ENCODE results near the gene KIF26B.

The KIF26B gene

DNA sequence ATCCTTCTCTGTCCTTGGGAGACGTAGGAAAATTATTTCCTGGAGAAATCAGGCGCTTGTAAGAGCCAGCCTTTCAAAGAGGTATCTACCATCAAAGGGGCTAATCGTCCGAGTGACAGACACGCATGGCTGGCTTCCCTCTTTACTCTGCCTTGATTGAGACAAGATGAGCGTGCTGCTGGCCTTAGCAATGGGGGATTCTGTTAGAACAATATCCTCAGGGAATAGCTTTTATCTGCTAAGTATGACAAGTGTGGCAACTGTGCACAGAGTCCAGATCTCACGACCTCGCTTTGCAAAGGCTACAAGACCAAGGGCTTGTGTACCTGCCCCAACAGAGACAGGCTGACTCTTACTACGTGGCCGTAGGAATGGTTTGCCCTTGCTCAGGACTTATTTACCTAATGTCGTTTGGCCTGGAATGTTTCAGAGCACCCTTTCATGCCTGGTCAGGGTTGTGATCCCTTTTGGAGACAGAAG, 417.1 kb downstream of the KIF26B start:
- DNase-seq (ENCODE audit: low spot score) = no peak

- DNase-seq (ENCODE audit: low spot score) = no peak
Measured at GRCh38 chr1:245572709-245573108, 417.9 kb downstream of the KIF26B start.

DNA sequence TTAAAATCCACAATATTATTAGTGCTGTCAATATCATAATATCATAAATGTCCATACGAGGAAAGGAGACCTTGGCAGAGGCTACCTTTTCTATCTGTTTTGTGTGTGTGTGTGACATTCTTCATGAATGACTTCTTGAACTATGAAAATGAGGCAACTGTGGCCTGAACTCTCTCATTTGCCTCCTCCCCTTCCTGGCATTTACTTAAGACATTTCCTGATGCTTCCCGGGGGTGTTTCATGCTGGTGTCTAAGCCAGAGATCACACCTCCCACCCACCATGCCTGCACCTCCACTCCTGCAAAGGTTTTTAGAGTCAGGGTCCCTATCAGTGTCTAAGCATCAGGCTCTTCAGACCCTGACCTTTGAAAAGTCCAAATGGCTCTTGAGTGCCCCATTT, 420.9 kb downstream of the KIF26B start:
- no peak for DNase-seq (ENCODE audit: low spot score)

DNA sequence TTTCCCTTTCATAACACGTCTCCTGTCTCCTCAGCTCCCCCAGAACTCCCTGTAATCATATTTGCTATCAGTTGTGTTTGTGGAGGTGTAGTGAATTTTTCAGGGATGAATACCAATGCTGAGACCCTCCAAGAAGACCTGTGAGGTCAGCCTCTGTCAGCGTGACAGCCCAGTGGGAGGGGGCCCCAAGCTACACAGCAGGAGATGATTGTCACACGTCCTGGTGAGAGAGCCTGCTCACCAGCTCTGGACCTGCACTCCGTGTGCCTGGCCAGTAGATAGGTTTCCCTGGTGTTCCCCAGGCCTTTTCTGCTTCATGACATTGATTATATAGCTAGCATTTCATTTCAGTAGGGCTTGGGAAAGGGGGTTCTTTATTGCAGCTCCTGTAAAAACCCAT, 421.5 kb downstream of the KIF26B start:
- no peak for DNase-seq (ENCODE audit: low spot score)

GRCh38 chr1:245577191-245578157, 422.7 kb downstream of the KIF26B start:
- DNase-seq (ENCODE audit: low spot score) = no peak

GRCh38 chr1:245578308-245578707, 423.5 kb downstream of the KIF26B start:
- no peak for DNase-seq (ENCODE audit: low spot score)

GRCh38 chr1:245578771-245579170, 424.0 kb downstream of the KIF26B start:
- DNase-seq (ENCODE audit: low spot score) = no peak

GRCh38 chr1:245579881-245580280, 425.1 kb downstream of the KIF26B start:
- no peak for DNase-seq (ENCODE audit: low spot score)

- no peak for DNase-seq (ENCODE audit: low spot score)
Measured at GRCh38 chr1:245580651-245581050, 425.9 kb downstream of the KIF26B start.

DNA sequence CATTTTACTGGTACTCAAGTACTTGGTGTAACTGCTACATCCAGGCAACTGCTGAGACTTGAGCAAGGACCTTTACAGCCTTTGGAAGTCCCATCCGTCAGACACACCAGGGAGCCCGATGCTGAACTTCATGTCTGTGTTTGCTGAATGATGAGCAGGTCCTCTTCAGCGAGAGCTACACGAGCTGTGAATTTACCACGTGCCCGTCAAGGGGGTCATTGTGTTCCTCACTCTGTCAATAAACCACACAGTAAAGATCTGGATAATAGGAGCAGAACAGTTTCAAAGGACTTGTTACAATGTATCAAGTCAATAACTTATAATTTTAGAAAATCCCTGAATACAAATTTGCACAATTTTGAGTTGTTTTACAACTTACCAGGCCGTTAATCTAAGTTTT, 427.2 kb downstream of the KIF26B start:
- DNase-seq (ENCODE audit: low spot score) = no peak

DNA sequence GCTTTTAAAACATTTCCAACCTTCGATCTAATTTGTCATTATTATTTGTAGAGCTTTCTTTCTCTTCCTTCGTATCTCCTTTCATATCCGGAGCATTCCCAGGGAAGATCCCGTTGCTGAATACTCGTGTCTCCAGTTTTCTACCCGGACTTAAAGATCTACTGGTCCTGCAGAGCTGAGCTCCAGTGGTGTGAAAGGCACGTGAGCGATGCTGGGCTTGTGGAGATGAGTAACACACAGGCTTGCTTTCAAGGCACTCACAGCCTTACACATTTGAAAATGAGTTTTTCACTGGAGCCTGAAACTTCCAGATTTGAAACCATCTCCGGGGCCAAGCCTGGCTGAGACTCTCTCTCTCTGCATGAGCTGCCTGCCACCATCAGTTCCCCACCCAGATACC, 428.3 kb downstream of the KIF26B start:
- DNase-seq (ENCODE audit: low spot score) = no peak

- DNase-seq (ENCODE audit: low spot score) = no peak
Measured at GRCh38 chr1:245583575-245584330, 429.0 kb downstream of the KIF26B start.

- no peak for DNase-seq (ENCODE audit: low spot score)
Measured at GRCh38 chr1:245585252-245585959, 430.6 kb downstream of the KIF26B start.

DNA sequence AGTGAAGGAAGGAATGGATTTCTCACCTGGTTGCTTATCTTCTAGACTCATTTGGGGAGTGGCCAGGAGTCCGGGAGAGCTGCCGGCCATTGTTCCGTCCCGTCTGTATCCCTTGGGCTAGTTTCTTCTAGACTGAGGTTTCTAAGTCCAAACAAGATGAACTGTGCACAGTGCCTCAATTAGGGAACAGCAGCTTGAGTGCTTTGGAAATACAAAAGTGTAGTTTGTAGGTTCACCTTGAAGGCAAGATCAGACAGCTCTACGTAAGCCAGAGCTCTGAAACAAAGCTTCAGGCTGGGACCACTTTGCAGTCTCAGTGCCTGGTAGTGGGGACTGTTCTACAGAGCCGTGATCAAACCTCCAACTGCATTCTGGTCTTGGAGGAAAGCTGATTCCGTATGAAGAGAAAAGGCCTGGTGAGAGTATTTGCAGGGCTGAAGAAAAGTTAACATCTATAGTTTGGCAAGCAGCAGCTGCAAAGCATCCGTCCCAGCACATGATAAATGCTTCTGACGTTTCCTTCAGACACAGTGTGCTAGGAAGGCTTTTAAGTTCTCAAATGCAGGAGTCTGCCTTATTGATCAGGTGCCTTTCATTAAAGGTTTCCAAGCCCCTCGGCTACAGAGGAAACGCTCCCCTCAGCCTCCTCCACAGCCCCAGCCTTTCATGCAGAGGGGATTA, 432.8 kb downstream of the KIF26B start:
- no peak for DNase-seq (ENCODE audit: low spot score)

DNA sequence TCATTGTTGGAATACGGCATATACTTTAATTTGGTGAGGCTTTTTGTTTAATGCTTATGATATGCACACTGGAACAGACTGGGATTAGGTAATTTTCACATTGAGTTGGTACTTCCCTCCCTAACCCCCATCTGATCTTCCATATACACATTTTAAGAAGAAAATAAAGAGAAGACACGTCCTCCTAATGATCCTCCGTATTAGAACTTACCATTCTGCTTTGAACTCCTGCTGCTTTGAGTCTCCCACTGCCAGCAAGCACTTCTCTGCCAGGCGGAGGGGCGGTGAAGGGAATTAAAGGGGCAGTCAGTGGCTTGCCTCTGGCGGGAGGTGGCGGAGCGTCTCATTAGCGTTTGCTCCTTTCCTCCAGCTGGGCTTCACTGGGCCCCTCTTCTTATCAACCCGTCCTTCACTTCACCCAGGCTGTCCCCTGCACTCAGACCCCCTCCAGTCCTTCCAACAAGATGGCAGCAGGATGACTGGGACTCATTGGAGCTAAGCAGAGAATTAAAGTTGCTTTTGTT, 433.4 kb downstream of the KIF26B start:
- no peak for DNase-seq (ENCODE audit: low spot score)

DNA sequence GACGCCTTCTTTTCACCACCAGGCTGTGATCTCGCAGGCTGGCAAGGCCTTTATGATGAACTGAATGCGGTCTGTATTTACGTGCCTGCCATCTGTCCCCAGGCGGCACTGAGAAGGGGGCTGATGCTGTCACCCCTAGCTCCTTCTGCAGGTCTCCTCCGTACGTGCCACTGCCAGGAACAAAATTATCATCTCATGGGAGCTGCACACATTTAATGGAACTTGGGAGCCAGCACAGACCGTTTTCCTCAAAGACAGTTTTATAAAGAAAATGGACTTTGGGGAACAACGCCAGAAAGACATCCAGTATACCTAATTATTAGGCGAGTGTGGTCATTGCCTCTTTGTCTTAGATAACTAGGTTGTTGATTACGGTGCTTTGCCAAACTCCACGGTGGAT, 434.5 kb downstream of the KIF26B start:
- DNase-seq (ENCODE audit: low spot score) = no peak

DNA sequence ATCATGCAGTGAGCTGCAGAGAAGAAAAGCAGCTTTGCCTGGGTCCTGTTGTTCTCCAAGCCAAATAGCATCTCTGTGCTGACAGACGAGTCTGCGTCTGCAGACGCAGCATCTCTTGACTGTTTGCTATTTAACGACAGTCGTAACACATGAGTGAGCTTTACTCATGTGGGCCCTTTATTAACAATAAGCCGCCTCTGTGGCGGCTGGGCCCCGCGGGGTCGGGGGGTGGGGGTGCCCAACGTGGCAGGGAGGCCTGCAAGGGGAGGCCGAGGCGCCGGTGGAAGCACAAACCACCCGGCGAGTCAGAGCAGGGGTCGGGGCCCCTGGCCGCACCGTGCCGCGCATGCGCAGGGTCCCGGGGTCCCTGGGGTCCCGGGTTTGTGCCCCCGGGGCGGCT, 435.1 kb downstream of the KIF26B start:
- no peak for DNase-seq (ENCODE audit: low spot score)

- no peak for DNase-seq (ENCODE audit: low spot score)
Measured at GRCh38 chr1:245590726-245591125, 435.9 kb downstream of the KIF26B start.

GRCh38 chr1:245591346-245592188, 436.8 kb downstream of the KIF26B start:
- no peak for DNase-seq (ENCODE audit: low spot score)

DNA sequence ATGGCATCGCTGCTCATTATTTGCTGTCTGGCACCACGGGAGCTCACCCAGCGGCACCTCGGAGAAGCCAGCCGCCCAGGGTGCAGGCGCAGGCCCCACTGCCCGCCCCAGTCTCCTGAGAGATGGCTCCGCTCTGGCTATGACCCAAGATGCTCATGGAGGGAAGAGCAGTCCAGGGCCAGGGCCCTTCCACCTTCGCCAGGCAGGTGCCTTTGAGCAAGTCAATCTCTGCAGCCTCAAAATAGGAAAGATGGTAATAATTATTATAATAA, 437.3 kb downstream of the KIF26B start:
- DNase-seq (ENCODE audit: low spot score) = no peak
